ENCODE results near the gene WDR27.

WDR27 gene

DNA sequence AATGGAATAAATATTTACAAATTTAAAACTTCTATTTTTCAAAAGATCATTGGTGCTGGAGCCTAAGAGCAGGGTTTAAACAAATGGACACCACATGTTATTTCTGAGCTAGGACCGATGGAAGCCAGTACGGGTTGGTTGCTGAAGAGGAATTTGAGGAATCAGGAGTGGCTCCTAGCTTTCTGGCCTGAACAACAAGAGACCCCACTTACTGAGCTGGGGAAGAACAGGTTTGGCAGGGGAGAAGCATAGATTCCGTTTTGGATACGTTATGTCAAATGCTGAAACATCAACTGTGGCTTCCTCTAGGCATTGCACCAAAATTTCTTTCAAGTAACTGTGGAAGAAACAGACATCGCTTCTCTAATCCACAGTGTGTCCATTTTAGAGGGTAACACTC lies 6.7 kb downstream of the WDR27 start:
- H4K20me1 ChIP-seq (ENCODE audit: insufficient read depth, low read length), result no peaks in the 10 kb centered on the region
- peaks cover 3% of the 10 kb centered on the region for H3K4me1 ChIP-seq (ENCODE audit: insufficient read depth, low read length, severe bottlenecking)
- H3K4me3 ChIP-seq (ENCODE audit: low read depth, low read length, poor library complexity, severe bottlenecking), result no peak overlapping the region
- no peak overlapping the region for H2AFZ ChIP-seq (ENCODE audit: low read length)
- peaks cover 9% of the 10 kb centered on the region; the same call in 1 of the 2 replicates for H3K9me3 ChIP-seq (ENCODE audit: low read length)
- H3K27ac ChIP-seq (ENCODE audit: low read depth, low read length, poor library complexity, severe bottlenecking), result no peak overlapping the region
- H3K27me3 ChIP-seq (ENCODE audit: insufficient read depth, low read length), result no peaks in the 10 kb centered on the region
- no peak overlapping the region for H3K4me2 ChIP-seq (ENCODE audit: low read length)
- H3F3A ChIP-seq (ENCODE audit: insufficient read depth, low read length), result no peaks in the 10 kb centered on the region
- peaks cover 56% of the 10 kb centered on the region for H3K36me3 ChIP-seq (ENCODE audit: insufficient read depth, low read length)
- H3K79me2 ChIP-seq (ENCODE audit: insufficient read depth, low read length), result no peaks in the 10 kb centered on the region
- TF ChIP-seq, protein P1, sequence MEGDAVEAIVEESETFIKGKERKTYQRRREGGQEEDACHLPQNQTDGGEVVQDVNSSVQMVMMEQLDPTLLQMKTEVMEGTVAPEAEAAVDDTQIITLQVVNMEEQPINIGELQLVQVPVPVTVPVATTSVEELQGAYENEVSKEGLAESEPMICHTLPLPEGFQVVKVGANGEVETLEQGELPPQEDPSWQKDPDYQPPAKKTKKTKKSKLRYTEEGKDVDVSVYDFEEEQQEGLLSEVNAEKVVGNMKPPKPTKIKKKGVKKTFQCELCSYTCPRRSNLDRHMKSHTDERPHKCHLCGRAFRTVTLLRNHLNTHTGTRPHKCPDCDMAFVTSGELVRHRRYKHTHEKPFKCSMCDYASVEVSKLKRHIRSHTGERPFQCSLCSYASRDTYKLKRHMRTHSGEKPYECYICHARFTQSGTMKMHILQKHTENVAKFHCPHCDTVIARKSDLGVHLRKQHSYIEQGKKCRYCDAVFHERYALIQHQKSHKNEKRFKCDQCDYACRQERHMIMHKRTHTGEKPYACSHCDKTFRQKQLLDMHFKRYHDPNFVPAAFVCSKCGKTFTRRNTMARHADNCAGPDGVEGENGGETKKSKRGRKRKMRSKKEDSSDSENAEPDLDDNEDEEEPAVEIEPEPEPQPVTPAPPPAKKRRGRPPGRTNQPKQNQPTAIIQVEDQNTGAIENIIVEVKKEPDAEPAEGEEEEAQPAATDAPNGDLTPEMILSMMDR (IDR thresholded peaks at IDR 0.05; ENCODE audit: low read length), result no peak
- TF ChIP-seq EZH2 (IDR thresholded peaks at IDR 0.05; ENCODE audit: borderline replicate concordance, low read length), result no peak
- H3K9me2 ChIP-seq (ENCODE audit: low read depth, low read length), result no peaks in the 10 kb centered on the region
- H3K9ac ChIP-seq (ENCODE audit: low read length), result no peak overlapping the region

DNA sequence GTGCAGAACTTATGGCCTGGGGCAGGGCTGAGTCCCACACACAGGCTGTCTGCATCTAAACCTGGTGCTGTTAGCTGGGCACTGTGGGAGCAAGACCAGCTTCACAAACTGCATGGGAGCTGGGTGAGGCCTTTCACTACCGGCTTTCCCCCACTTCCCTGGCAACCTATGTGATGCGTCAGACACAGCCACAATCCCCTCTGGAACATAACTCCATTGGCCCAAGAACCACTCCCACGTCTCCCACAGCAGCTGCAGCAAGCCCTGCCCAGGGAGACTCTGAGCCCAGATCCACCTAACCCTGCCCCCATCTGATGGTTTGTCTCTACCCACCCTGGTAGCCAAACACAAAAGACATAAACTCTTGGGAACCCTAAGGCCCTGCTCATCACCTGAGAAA lies 9.3 kb downstream of the WDR27 start:
- Histone ChIP-seq H3K4me3 (ENCODE audit: low read depth, low read length, poor library complexity, severe bottlenecking) (no peak overlapping the region), H3K9ac (ENCODE audit: low read length) (no peak overlapping the region), H3K9me2 (ENCODE audit: low read depth, low read length) (no peaks in the 10 kb centered on the region), H3K79me2 (ENCODE audit: insufficient read depth, low read length) (no peaks in the 10 kb centered on the region), H3K36me3 (ENCODE audit: insufficient read depth, low read length) (peaks cover 73% of the 10 kb centered on the region), H3K9me3 (ENCODE audit: low read length) (peaks cover 9% of the 10 kb centered on the region; the same call in 1 of the 2 replicates), H3F3A (ENCODE audit: insufficient read depth, low read length) (no peaks in the 10 kb centered on the region), H4K20me1 (ENCODE audit: insufficient read depth, low read length) (no peaks in the 10 kb centered on the region), H3K27ac (ENCODE audit: low read depth, low read length, poor library complexity, severe bottlenecking) (no peak overlapping the region), H2AFZ (ENCODE audit: low read length) (no peak overlapping the region), H3K4me1 (ENCODE audit: insufficient read depth, low read length, severe bottlenecking) (no peaks in the 10 kb centered on the region), H3K4me2 (ENCODE audit: low read length) (no peak overlapping the region), H3K27me3 (ENCODE audit: insufficient read depth, low read length) (no peaks in the 10 kb centered on the region)
- TF ChIP-seq, protein P1 (IDR thresholded peaks at IDR 0.05; ENCODE audit: low read length), result no peak
- TF ChIP-seq EZH2 (IDR thresholded peaks at IDR 0.05; ENCODE audit: borderline replicate concordance, low read length), result no peak

DNA sequence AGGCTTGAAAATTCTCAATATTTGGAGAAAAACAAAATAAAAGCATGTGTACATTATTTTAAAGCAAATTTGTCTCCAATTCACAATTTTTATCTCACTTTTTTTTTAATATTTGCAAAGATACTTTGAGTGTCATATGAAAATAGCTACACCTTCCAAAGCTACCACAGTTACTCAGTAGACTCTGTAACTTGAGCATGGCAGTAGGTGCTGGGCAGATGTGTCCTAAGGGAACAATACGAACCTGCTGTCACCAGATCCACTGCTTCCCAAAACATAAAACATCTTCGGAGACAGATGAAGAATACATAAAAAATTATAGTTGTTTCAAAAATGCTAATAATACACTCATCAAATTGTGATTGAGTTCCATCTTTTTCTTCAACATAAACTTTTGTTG lies 10.6 kb downstream of the WDR27 start:
- Histone ChIP-seq H2AFZ (ENCODE audit: low read length) (no peak overlapping the region), H3K9me2 (ENCODE audit: low read depth, low read length) (no peaks in the 10 kb centered on the region), H3K9ac (ENCODE audit: low read length) (no peak overlapping the region), H3K4me3 (ENCODE audit: low read depth, low read length, poor library complexity, severe bottlenecking) (no peak overlapping the region), H4K20me1 (ENCODE audit: insufficient read depth, low read length) (no peaks in the 10 kb centered on the region), H3K36me3 (ENCODE audit: insufficient read depth, low read length) (peaks cover 79% of the 10 kb centered on the region), H3K9me3 (ENCODE audit: low read length) (peaks cover 11% of the 10 kb centered on the region), H3F3A (ENCODE audit: insufficient read depth, low read length) (no peaks in the 10 kb centered on the region), H3K79me2 (ENCODE audit: insufficient read depth, low read length) (no peaks in the 10 kb centered on the region), H3K27ac (ENCODE audit: low read depth, low read length, poor library complexity, severe bottlenecking) (no peak overlapping the region), H3K4me2 (ENCODE audit: low read length) (no peak overlapping the region), H3K4me1 (ENCODE audit: insufficient read depth, low read length, severe bottlenecking) (no peaks in the 10 kb centered on the region), H3K27me3 (ENCODE audit: insufficient read depth, low read length) (no peaks in the 10 kb centered on the region)
- TF ChIP-seq, protein P1 (IDR thresholded peaks at IDR 0.05; ENCODE audit: low read length), result no peak
- TF ChIP-seq EZH2 (IDR thresholded peaks at IDR 0.05; ENCODE audit: borderline replicate concordance, low read length), result no peak
